NCI-H460 (cell line): ENCODE data around the gene ANGPTL4. TPM values are rescaled to one million over a fixed set of nuclear protein-coding genes. Genes with fewer than 3 reads are reported as not detected.
"Not testable (repeated sequence)": the region's sequence is repeated elsewhere in the genome, so short reads cannot be mapped to it uniquely, and the experiment has no call there.

Experiments
- DNase-seq: peaks from one replicate; pipeline ENCODE4 v3.0.0-alpha.2; 2016; ENCODE audit warnings: low read depth; ENCODE audit errors: extremely low read depth
- small RNA-seq, 2 experiments: library from RNA; depleted of rRNA; stranded (forward); fragments of <200 nt; gene quantifications; one replicate each; pipeline ENCODE3, GENCODE V24; 2014
- total RNA-seq: library from RNA; depleted of rRNA; stranded (reverse); fragments of >200 nt; shearing (Covaris generic); gene quantifications from 2 replicates; pipeline ENCODE4 v1.2.3, GENCODE V29; 2014; rRNA removed

ANGPTL4 gene
- total RNA-seq, 1 experiment from 2014 or later: 42.5 TPM

- no peak for DNase-seq
These were observed 40.6 kb downstream of the ANGPTL4 start for GRCh38 chr19:8404391-8405151.

- DNase-seq: not testable (repeated sequence)
These were observed 46.8 kb downstream of the ANGPTL4 start for GRCh38 chr19:8410718-8411117.

GRCh38 chr19:8412783-8413628 is 49.1 kb downstream of the ANGPTL4 start, which contains the start of gene MARCHF2:
TSS of gene MARCHF2 (plus strand) at chr19:8413305. CDS start at chr19:8421841, 8,536 bp downstream.
- DNase-seq: peak; percentile 92

- DNase-seq: no peak
These were observed 49.7 kb downstream of the ANGPTL4 start for GRCh38 chr19:8413629-8413995.

- DNase-seq: no peak
These were observed 52.8 kb downstream of the ANGPTL4 start for GRCh38 chr19:8416796-8417195.

GRCh38 chr19:8421484-8422461 is 57.8 kb downstream of the ANGPTL4 start:
- no peak for DNase-seq

GRCh38 chr19:8423817-8424223 is 59.9 kb downstream of the ANGPTL4 start:
- DNase-seq: peak; percentile 77

Small RNA genes lying within 50 kb of the gene (small RNA-seq; reads per million reads assigned to genes)
- 0 to 0.06 reads per million in 2 experiments for gene MIR4999

Other genes with a start within 250 kb of the ANGPTL4 start
- under 0.01 TPM in 1 of 2 replicates, not detected in the other for gene FBN3, start 214.6 kb upstream of the ANGPTL4 start, total RNA-seq
- 5.2 and 7.0 TPM in 2 replicates for gene CERS4, start 154.8 kb upstream of the ANGPTL4 start, total RNA-seq
- 88.0 and 112 TPM in 2 replicates for gene CD320, start 55.8 kb upstream of the ANGPTL4 start, total RNA-seq
- gene NDUFA7, start 42.8 kb upstream of the ANGPTL4 start, total RNA-seq: 65.7 and 78.1 TPM in 2 replicates
- gene RPS28, start 42.7 kb upstream of the ANGPTL4 start, total RNA-seq: 623 and 769 TPM in 2 replicates
- gene KANK3, start 20.9 kb upstream of the ANGPTL4 start, total RNA-seq: 1.6 and 1.8 TPM in 2 replicates
- 11.7 and 15.4 TPM in 2 replicates for gene RAB11B, start 26.2 kb downstream of the ANGPTL4 start, total RNA-seq
- 13.0 and 15.6 TPM in 2 replicates for gene MARCHF2, start 49.1 kb downstream of the ANGPTL4 start, total RNA-seq
- gene HNRNPM, start 80.8 kb downstream of the ANGPTL4 start, total RNA-seq: 50.8 and 69.7 TPM in 2 replicates
- gene PRAM1, start 138.5 kb downstream of the ANGPTL4 start, total RNA-seq: 0.07 TPM in 1 of 2 replicates, not detected in the other
- gene ZNF414, start 150.0 kb downstream of the ANGPTL4 start, total RNA-seq: 1.1 and 3.8 TPM in 2 replicates
- 0.15 and 0.23 TPM in 2 replicates for gene MYO1F, start 213.3 kb downstream of the ANGPTL4 start, total RNA-seq
- 0.82 TPM in 1 of 2 replicates, not detected in the other for gene ADAMTS10, start 246.6 kb downstream of the ANGPTL4 start, total RNA-seq